ENCODE data around the gene FAM184B. TPM values are rescaled to one million over a fixed set of nuclear protein-coding genes. Genes with fewer than 3 reads are reported as not detected.

FAM184B gene
- total RNA-seq, 1 experiment from 2014 or later = not detected

DNA sequence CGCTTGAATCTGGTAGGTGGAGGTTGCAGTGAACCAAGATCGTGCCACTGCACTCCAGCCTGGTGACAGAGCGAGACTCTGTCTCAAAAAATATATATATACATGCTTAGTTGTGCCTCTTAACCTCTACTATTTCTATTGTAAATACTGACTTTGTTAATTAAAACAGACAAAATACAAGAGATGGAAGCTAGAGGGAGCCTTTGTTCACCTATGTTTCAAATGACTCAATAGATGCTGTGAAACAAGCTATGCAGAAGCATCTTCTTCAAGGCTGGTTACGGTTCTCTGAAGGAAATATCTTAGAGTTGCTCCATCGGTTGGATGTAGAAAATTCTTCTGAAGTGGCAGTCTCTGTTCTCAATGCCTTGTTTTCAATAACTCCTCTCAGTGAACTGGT, 35.6 kb upstream of the FAM184B start:
- H3K36me3 ChIP-seq (ENCODE audit: control insufficient read depth, insufficient read depth, low read length) = 0 out of 2 replicates have a peak, but pooled peaks cover 1% of the 10 kb centered on the region
- POLR2A ChIA-PET = no interaction called here
- no peak overlapping the region for H3K4me3 ChIP-seq (ENCODE audit: low read depth, low read length)

DNA sequence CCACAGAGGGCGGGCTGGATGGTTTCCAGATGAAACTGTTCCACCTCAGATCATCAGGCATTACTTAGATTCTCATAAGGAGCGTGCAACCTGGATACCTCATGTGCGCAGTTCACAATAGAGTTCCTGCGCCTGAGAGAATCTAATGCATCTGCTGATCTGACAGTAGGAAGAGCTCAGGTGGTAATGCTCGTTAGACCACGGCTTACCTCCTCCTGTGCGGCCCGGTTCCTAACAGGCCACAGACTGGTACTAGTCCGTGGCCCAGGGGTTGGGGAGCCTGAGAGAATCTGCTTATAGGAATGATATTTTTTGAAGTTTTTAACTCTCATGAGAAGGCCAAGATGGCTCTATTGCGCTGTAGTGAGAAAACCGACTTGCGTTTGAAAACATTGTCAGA, 34.7 kb upstream of the FAM184B start:
- BruUV-seq (replicated peaks) = no TSS peak
- Histone ChIP-seq H3K27me3 (replicated peaks; ENCODE audit: control insufficient read depth, insufficient read depth, low read length) (no peaks in the 10 kb centered on the region), H3K36me3 (ENCODE audit: control insufficient read depth, insufficient read depth, low read length) (0 out of 2 replicates have a peak, but pooled peaks cover 1% of the 10 kb centered on the region), H3K4me1 (peaks cover 5% of the 10 kb centered on the region; the same call in 1 of the 2 replicates), H3K9me3 (no peaks in the 10 kb centered on the region), H3K4me3 (ENCODE audit: low read depth, low read length) (no peak overlapping the region)
- DNase-seq = no peak
- Mint-ChIP-seq H3K36me3 (ENCODE audit: insufficient read depth, unreplicated experiment) (peaks cover 47% of the 10 kb centered on the region), H3K9me3 (ENCODE audit: unreplicated experiment) (no peaks in the 10 kb centered on the region), H3K27ac (ENCODE audit: unreplicated experiment) (no peak overlapping the region), H3K4me1 (ENCODE audit: low read depth, unreplicated experiment) (peaks cover 11% of the 10 kb centered on the region), H3K27me3 (ENCODE audit: insufficient read depth, unreplicated experiment) (no peaks in the 10 kb centered on the region), H3K4me3 (ENCODE audit: unreplicated experiment) (no peak overlapping the region)
- TF ChIP-seq, protein P1, sequence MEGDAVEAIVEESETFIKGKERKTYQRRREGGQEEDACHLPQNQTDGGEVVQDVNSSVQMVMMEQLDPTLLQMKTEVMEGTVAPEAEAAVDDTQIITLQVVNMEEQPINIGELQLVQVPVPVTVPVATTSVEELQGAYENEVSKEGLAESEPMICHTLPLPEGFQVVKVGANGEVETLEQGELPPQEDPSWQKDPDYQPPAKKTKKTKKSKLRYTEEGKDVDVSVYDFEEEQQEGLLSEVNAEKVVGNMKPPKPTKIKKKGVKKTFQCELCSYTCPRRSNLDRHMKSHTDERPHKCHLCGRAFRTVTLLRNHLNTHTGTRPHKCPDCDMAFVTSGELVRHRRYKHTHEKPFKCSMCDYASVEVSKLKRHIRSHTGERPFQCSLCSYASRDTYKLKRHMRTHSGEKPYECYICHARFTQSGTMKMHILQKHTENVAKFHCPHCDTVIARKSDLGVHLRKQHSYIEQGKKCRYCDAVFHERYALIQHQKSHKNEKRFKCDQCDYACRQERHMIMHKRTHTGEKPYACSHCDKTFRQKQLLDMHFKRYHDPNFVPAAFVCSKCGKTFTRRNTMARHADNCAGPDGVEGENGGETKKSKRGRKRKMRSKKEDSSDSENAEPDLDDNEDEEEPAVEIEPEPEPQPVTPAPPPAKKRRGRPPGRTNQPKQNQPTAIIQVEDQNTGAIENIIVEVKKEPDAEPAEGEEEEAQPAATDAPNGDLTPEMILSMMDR (IDR thresholded peaks at IDR 0.05; ENCODE audit: insufficient read depth in 1 of 2, low read depth in 1 of 2, low read length in 1 of 2, severe bottlenecking in 1 of 2, unreplicated experiment in 1 of 2) = no peak
- ChIA-PET CTCF (interaction anchor here (0.7 kb wide), 1 partner anchor 219 kb away, joined by 3 read pairs; no protein-coding TSS in a partner anchor), POLR2A (interaction anchor here (0.6 kb wide), 1 partner anchor 267 kb away, joined by 4 read pairs; no protein-coding TSS in a partner anchor)
- intact Hi-C loops (cut with micrococcal nuclease; ENCODE audit: unreplicated experiment) = loop anchor here (5.0 kb wide), 1 partner anchor 751 kb away; no protein-coding TSS in a partner anchor

More for the DNA sequence above, 35.6 kb upstream of the FAM184B start:
- Histone ChIP-seq H3K4me1 (peaks cover 5% of the 10 kb centered on the region; the same call in 1 of the 2 replicates), H3K9me3 (no peaks in the 10 kb centered on the region), H3K27me3 (replicated peaks; ENCODE audit: control insufficient read depth, insufficient read depth, low read length) (no peaks in the 10 kb centered on the region)
- peak in 1 of 2 experiments; percentile 18 for DNase-seq
- CTCF ChIA-PET = interaction anchor here (0.6 to 0.8 kb wide), 4 partner anchors 30 to 259 kb away, joined by 3 read pairs; no protein-coding TSS in a partner anchor
- H3K4me3 Mint-ChIP-seq (ENCODE audit: unreplicated experiment) = no peak overlapping the region
- no TSS peak for BruUV-seq (replicated peaks)
- TF ChIP-seq, protein P1 (IDR thresholded peaks at IDR 0.05; ENCODE audit: insufficient read depth in 1 of 2, low read depth in 1 of 2, low read length in 1 of 2, severe bottlenecking in 1 of 2, unreplicated experiment in 1 of 2) = peak; percentile 17 to 38
- H3K27me3 Mint-ChIP-seq (ENCODE audit: insufficient read depth, unreplicated experiment) = no peaks in the 10 kb centered on the region
- peaks cover 4% of the 10 kb centered on the region for H3K4me1 Mint-ChIP-seq (ENCODE audit: low read depth, unreplicated experiment)
- peaks cover 41% of the 10 kb centered on the region for H3K36me3 Mint-ChIP-seq (ENCODE audit: insufficient read depth, unreplicated experiment)
- no peaks in the 10 kb centered on the region for H3K9me3 Mint-ChIP-seq (ENCODE audit: unreplicated experiment)
- H3K27ac Mint-ChIP-seq (ENCODE audit: unreplicated experiment) = no peak overlapping the region
- intact Hi-C loops (cut with micrococcal nuclease; ENCODE audit: unreplicated experiment) = loop anchor here (1.0 to 5.0 kb wide), 3 partner anchors 550 to 776 kb away; no protein-coding TSS in a partner anchor

DNA sequence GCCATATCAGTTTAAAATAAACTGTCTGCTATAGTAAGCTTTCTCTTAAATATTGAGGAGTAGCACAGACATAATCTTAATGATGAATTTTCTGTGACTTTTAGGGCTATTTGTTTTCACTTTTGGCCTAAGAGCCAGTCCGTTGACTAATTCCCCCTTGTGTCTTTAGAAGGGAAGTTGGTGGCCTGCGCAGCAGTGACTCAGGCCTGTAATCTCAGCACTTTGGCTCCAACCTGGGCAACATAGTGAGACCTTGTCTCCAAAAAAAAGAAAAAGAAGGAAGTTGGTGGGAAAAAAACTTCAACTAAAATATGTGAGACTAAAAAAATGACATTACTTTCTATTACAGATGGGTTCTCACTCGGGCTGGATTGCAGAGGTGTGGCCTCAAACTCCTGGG, 32.7 kb upstream of the FAM184B start:
- ChIA-PET POLR2A (no interaction called here), CTCF (no interaction called here)
- BruUV-seq (replicated peaks) = no TSS peak
- no peak for DNase-seq
- Histone ChIP-seq H3K27me3 (replicated peaks; ENCODE audit: control insufficient read depth, insufficient read depth, low read length) (no peaks in the 10 kb centered on the region), H3K36me3 (ENCODE audit: control insufficient read depth, insufficient read depth, low read length) (0 out of 2 replicates have a peak, but pooled peaks cover 1% of the 10 kb centered on the region), H3K4me1 (peaks cover 5% of the 10 kb centered on the region; the same call in 1 of the 2 replicates), H3K4me3 (ENCODE audit: low read depth, low read length) (no peak overlapping the region), H3K9me3 (no peaks in the 10 kb centered on the region)
- intact Hi-C loops (cut with micrococcal nuclease; ENCODE audit: unreplicated experiment) = no loop called here
- H3K36me3 Mint-ChIP-seq (ENCODE audit: insufficient read depth, unreplicated experiment) = peaks cover 46% of the 10 kb centered on the region
- no peak overlapping the region for H3K4me3 Mint-ChIP-seq (ENCODE audit: unreplicated experiment)
- no peaks in the 10 kb centered on the region for H3K27me3 Mint-ChIP-seq (ENCODE audit: insufficient read depth, unreplicated experiment)
- peaks cover 11% of the 10 kb centered on the region for H3K4me1 Mint-ChIP-seq (ENCODE audit: low read depth, unreplicated experiment)
- H3K9me3 Mint-ChIP-seq (ENCODE audit: unreplicated experiment) = no peaks in the 10 kb centered on the region
- TF ChIP-seq, protein P1 (IDR thresholded peaks at IDR 0.05; ENCODE audit: insufficient read depth in 1 of 2, low read depth in 1 of 2, low read length in 1 of 2, severe bottlenecking in 1 of 2, unreplicated experiment in 1 of 2) = no peak
- no peak overlapping the region for H3K27ac Mint-ChIP-seq (ENCODE audit: unreplicated experiment)
